GM12878 (cell line): ENCODE data around the gene MOAP1. TPM values are rescaled to one million over a fixed set of nuclear protein-coding genes. Genes with fewer than 3 reads are reported as not detected.

Experiments used
- BMI1 ChIP-seq: fragments of 450-650 bp; IDR thresholded peaks from 2 replicates; pipeline ENCODE4 v1.6.1; 2016; ENCODE audit warnings: mild to moderate bottlenecking, moderate library complexity, borderline replicate concordance
- CBFB ChIP-seq: IDR thresholded peaks from 2 replicates; pipeline ENCODE4 v1.6.1; 2016; ENCODE audit warnings: antibody characterized with exemption, low read depth
- CEBPB ChIP-seq, 2 experiments: fragments of 150-350 bp in 1 of 2; IDR thresholded peaks; 2 replicates each; pipeline ENCODE4 v1.6.1; 2012 to 2014; ENCODE audit warnings: low read depth in 2 of 2, low read length in 2 of 2, borderline replicate concordance in 1 of 2, inconsistent platforms in 1 of 2
- KAT2A ChIP-seq: conservative IDR thresholded peaks from 2 replicates; pipeline ENCODE4 v1.6.1; 2011; ENCODE audit warnings: low read depth, low read length; ENCODE audit not compliant: control insufficient read depth
- NBN ChIP-seq: fragments of 450-650 bp; IDR thresholded peaks from 2 replicates; pipeline ENCODE4 v1.6.1; 2016
- NFXL1 ChIP-seq: fragments of 450-650 bp; IDR thresholded peaks from 2 replicates; pipeline ENCODE4 v1.6.1; 2017; ENCODE audit warnings: antibody characterized with exemption, mild to moderate bottlenecking, borderline replicate concordance
- NR2C2 ChIP-seq: IDR thresholded peaks from 2 replicates; pipeline ENCODE4 v1.6.1; 2011; ENCODE audit warnings: borderline replicate concordance, low read depth; ENCODE audit not compliant: control insufficient read depth, insufficient read length
- NR2F1 ChIP-seq: fragments of 450-650 bp; conservative IDR thresholded peaks from 2 replicates; pipeline ENCODE4 v1.6.1; 2017; ENCODE audit warnings: mild to moderate bottlenecking
- POLR2AphosphoS2 ChIP-seq: IDR thresholded peaks from 2 replicates; pipeline ENCODE4 v1.6.1; 2011; ENCODE audit warnings: low read depth, mild to moderate bottlenecking, low read length, improper control_type of control experiment, moderate library complexity
- RBBP5 ChIP-seq: fragments of 200-600 bp; sonication (generic); conservative IDR thresholded peaks from 2 replicates; pipeline ENCODE4 v1.6.1; 2016
- SIX5 ChIP-seq: IDR thresholded peaks from 2 replicates; pipeline ENCODE4 v1.6.1; 2011; ENCODE audit warnings: mild to moderate bottlenecking, low read depth, low read length, moderate library complexity; ENCODE audit not compliant: severe bottlenecking
- TCF3 ChIP-seq: IDR thresholded peaks from 2 replicates; pipeline ENCODE4 v1.6.1; 2012; ENCODE audit warnings: low read depth, mild to moderate bottlenecking, low read length, borderline replicate concordance; ENCODE audit not compliant: insufficient read depth
- YY1 ChIP-seq: IDR thresholded peaks from 2 replicates; pipeline ENCODE4 v1.6.1; 2011; ENCODE audit warnings: low read depth, mild to moderate bottlenecking, low read length
- polyA plus RNA-seq, 11 experiments: library from polyadenylated mRNA; depleted of rRNA in 4 of 11; unstranded in 6 of 11; stranded (reverse) in 5 of 11; fragments of >200 nt; fragmentation: Nextera tagmentation in 4 of 11; fragmentation: Illumina TruSeq in 1 of 11; extraction: Ambion mirVana in 4 of 11; extraction: Trizol in 1 of 11; gene quantifications; 1 replicate in 1 of 11; 2 replicates in 10 of 11; pipeline versions ENCODE4 v1.2.1 to v1.2.3, GENCODE V29; 2011 to 2016; ENCODE audit warnings: inconsistent platforms in 2 of 11, missing spikeins in 2 of 11, low read depth in 1 of 11
- total RNA-seq, 4 experiments: library from RNA; depleted of rRNA in 3 of 4; stranded (reverse); fragments of >200 nt in 3 of 4; fragmentation: Illumina TruSeq in 1 of 4; extraction: Trizol in 1 of 4; gene quantifications; 2 replicates each; pipeline versions ENCODE4 v1.2.1 to v1.2.3, GENCODE V29; 2013 to 2021
- TF ChIP-seq, protein P1 (sequence below): IDR thresholded peaks from 2 replicates; pipeline ENCODE4 v1.6.1; 2012; ENCODE audit warnings: improper control_type of control experiment, low read depth, low read length; ENCODE audit not compliant: insufficient replicate concordance

MOAP1 gene
- total and polyA plus RNA-seq, 10 of the 15 experiments (the other 5 are each of a cell fraction or from before 2014, with no cell fraction given): 3.1 to 51.9 (median 11.4) TPM

DNA sequence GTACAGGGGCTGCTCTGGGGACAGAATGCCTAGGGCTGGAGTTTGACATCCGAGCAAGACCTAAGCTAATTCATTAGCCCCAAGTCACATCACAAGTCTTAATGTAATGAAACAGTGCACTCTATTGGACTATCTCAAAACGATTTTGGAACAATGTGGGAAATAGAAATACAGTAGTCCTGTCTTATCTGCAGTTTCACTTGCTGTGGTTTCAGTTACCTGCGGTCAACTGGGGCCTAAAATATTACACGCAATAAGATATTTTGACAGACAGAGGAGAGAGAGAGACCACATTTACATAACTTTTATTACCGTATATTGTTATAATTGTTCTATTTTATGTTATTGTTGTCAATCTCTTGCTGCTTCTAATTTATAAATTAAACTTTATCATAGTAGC lies 21.1 kb downstream of the MOAP1 start (continued):
- no peak for TF ChIP-seq YY1
- TF ChIP-seq CBFB: no peak
- no peak for TF ChIP-seq CEBPB (IDR thresholded peaks at IDR 0.05; ENCODE audit: borderline replicate concordance in 1 of 2, low read depth in 2 of 2, low read length in 2 of 2)
- TF ChIP-seq POLR2AphosphoS2: no peak
- TF ChIP-seq RBBP5: no peak
- TF ChIP-seq TCF3: no peak
- no peak for TF ChIP-seq NFXL1
- TF ChIP-seq NBN: no peak
- TF ChIP-seq SIX5: no peak
- TF ChIP-seq BMI1: no peak
- TF ChIP-seq, protein P1, sequence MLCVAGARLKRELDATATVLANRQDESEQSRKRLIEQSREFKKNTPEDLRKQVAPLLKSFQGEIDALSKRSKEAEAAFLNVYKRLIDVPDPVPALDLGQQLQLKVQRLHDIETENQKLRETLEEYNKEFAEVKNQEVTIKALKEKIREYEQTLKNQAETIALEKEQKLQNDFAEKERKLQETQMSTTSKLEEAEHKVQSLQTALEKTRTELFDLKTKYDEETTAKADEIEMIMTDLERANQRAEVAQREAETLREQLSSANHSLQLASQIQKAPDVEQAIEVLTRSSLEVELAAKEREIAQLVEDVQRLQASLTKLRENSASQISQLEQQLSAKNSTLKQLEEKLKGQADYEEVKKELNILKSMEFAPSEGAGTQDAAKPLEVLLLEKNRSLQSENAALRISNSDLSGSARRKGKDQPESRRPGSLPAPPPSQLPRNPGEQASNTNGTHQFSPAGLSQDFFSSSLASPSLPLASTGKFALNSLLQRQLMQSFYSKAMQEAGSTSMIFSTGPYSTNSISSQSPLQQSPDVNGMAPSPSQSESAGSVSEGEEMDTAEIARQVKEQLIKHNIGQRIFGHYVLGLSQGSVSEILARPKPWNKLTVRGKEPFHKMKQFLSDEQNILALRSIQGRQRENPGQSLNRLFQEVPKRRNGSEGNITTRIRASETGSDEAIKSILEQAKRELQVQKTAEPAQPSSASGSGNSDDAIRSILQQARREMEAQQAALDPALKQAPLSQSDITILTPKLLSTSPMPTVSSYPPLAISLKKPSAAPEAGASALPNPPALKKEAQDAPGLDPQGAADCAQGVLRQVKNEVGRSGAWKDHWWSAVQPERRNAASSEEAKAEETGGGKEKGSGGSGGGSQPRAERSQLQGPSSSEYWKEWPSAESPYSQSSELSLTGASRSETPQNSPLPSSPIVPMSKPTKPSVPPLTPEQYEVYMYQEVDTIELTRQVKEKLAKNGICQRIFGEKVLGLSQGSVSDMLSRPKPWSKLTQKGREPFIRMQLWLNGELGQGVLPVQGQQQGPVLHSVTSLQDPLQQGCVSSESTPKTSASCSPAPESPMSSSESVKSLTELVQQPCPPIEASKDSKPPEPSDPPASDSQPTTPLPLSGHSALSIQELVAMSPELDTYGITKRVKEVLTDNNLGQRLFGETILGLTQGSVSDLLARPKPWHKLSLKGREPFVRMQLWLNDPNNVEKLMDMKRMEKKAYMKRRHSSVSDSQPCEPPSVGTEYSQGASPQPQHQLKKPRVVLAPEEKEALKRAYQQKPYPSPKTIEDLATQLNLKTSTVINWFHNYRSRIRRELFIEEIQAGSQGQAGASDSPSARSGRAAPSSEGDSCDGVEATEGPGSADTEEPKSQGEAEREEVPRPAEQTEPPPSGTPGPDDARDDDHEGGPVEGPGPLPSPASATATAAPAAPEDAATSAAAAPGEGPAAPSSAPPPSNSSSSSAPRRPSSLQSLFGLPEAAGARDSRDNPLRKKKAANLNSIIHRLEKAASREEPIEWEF: no peak
- 0 out of 2 replicates have a peak, but pooled peaks have one; percentile 26 for TF ChIP-seq NR2F1
- TF ChIP-seq NR2C2: no peak
- TF ChIP-seq KAT2A: no peak
